GM21526 (cell line): ENCODE measurements around the gene VPS33A.

Source experiments
- ATAC-seq: cut with Tn5 transposase; IDR thresholded peaks from one replicate; pipeline ENCODE4 v1.9.1; 2021; ENCODE audit warnings: moderate library complexity; ENCODE audit not compliant: unreplicated experiment, low FRiP score

The VPS33A gene

GRCh38 chr12:122185494-122186082 lies 80.7 kb downstream of the VPS33A start:
- no peak for ATAC-seq

GRCh38 chr12:122185079-122185478 lies 81.2 kb downstream of the VPS33A start:
- ATAC-seq = no peak

- ATAC-seq = no peak
These were observed 81.8 kb downstream of the VPS33A start for GRCh38 chr12:122184517-122184916.

DNA sequence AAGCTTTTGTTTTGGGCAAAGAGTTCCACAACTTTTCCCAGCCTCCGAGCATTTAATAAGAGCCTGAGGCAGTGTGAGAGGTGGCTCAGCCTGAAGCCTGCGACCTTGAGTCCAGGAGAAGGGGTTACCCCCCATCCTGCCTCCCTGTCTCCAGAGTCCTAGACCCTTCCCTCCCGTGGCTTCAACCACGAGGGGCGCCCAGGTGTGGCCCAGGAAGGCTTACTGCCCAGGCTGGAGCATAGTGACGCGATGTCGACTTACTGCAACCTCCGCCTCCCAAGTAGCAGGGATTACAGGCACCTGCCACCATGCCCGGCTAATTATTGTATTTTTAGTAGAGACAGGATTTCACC lies 82.7 kb downstream of the VPS33A start:
- ATAC-seq = no peak

GRCh38 chr12:122182887-122183587 lies 83.3 kb downstream of the VPS33A start, which contains the start of gene LRRC43:
LRRC43 (plus strand) TSS chr12:122183123; CDS start chr12:122183145, 22 bp downstream.
- ATAC-seq = no peak
